GM10266 (cell line): Measurements from ENCODE around the gene COL6A2.

ENCODE experiments used
- DNase-seq: peaks from one replicate; pipeline ENCODE4 v3.0.0; 2012; ENCODE audit errors: extremely low spot score
- CTCF ChIP-seq: IDR thresholded peaks from 2 replicates; pipeline ENCODE4 v1.5.1; 2012; ENCODE audit warnings: mild to moderate bottlenecking, low read depth; ENCODE audit not compliant: control insufficient read depth, insufficient read depth; ENCODE audit errors: missing control alignments

COL6A2 gene

GRCh38 chr21:46122758-46123683 is 25.1 kb downstream of the COL6A2 start:
- no peak for TF ChIP-seq CTCF
- DNase-seq: no peak

- DNase-seq: no peak
Measured at GRCh38 chr21:46124083-46124925, 26.4 kb downstream of the COL6A2 start.

GRCh38 chr21:46124926-46125845 is 27.3 kb downstream of the COL6A2 start:
- no peak for DNase-seq
- no peak for TF ChIP-seq CTCF

More at GRCh38 chr21:46124083-46124925, 26.4 kb downstream of the COL6A2 start:
- no peak for TF ChIP-seq CTCF

GRCh38 chr21:46125846-46126301 is 28.0 kb downstream of the COL6A2 start:
- no peak for TF ChIP-seq CTCF

GRCh38 chr21:46126309-46127238 is 28.7 kb downstream of the COL6A2 start:
- TF ChIP-seq CTCF: no peak
- no peak for DNase-seq

More at GRCh38 chr21:46125846-46126301, 28.0 kb downstream of the COL6A2 start:
- no peak for DNase-seq
